Astrocyte (in vitro differentiated cells and primary cell): ENCODE data around the gene ACSL1. TPM values are rescaled to one million over a fixed set of nuclear protein-coding genes. Genes with fewer than 3 reads are reported as not detected.

Experiments
- DNase-seq: peaks from one replicate; pipeline ENCODE4 v3.0.0-alpha.2; 2010; ENCODE audit warnings: low read depth
- FAIRE-seq: peaks from 2 replicates; lab custom pipeline; 2011; peaks lifted over from hg19 to GRCh38; lab: Jason Lieb, UNC
- H2AFZ ChIP-seq: 2 replicates; pipeline ENCODE4 v1.6.0; 2012; ENCODE audit warnings: low read depth, low read length, inconsistent platforms
- H3K27ac ChIP-seq: 2 replicates; pipeline ENCODE4 v1.5.1; 2011; ENCODE audit warnings: low read depth, low read length, inconsistent platforms
- H3K27me3 ChIP-seq: 2 replicates; pipeline ENCODE4 v1.6.0; 2011; ENCODE audit warnings: low read length, inconsistent platforms; ENCODE audit not compliant: insufficient read depth
- H3K36me3 ChIP-seq: 2 replicates; pipeline ENCODE4 v1.5.1; 2011; ENCODE audit warnings: low read length, inconsistent platforms; ENCODE audit not compliant: insufficient read depth
- H3K4me1 ChIP-seq: 2 replicates; pipeline ENCODE4 v1.5.1; 2011; ENCODE audit warnings: low read length, inconsistent platforms; ENCODE audit not compliant: insufficient read depth
- H3K4me2 ChIP-seq: 2 replicates; pipeline ENCODE4 v1.6.0; 2012; ENCODE audit warnings: low read length, inconsistent platforms
- H3K4me3 ChIP-seq: 2 replicates; pipeline ENCODE4 v1.5.1; 2011; ENCODE audit warnings: low read depth, mild to moderate bottlenecking, low read length, inconsistent platforms; ENCODE audit not compliant: insufficient read depth
- H3K79me2 ChIP-seq: 2 replicates; pipeline ENCODE4 v1.6.0; 2012; ENCODE audit warnings: mild to moderate bottlenecking, low read length, inconsistent platforms; ENCODE audit not compliant: insufficient read depth
- H3K9ac ChIP-seq: 2 replicates; pipeline ENCODE4 v1.6.0; 2012; ENCODE audit warnings: mild to moderate bottlenecking, low read length, inconsistent platforms
- H3K9me3 ChIP-seq: 2 replicates; pipeline ENCODE4 v1.5.1; 2012; ENCODE audit warnings: low read depth, mild to moderate bottlenecking, low read length, inconsistent platforms; ENCODE audit not compliant: insufficient read depth
- H4K20me1 ChIP-seq: 2 replicates; pipeline ENCODE4 v1.6.0; 2012; ENCODE audit warnings: low read length, inconsistent platforms; ENCODE audit not compliant: insufficient read depth
- H3K27ac Mint-ChIP-seq: one replicate; pipeline ENCODE4 v1.8.0; 2021; ENCODE audit warnings: mild to moderate bottlenecking, mixed read lengths; ENCODE audit not compliant: unreplicated experiment
- H3K27me3 Mint-ChIP-seq: one replicate; pipeline ENCODE4 v1.8.0; 2021; ENCODE audit warnings: low read depth, mixed read lengths; ENCODE audit not compliant: unreplicated experiment
- H3K36me3 Mint-ChIP-seq: one replicate; pipeline ENCODE4 v1.8.0; 2021; ENCODE audit warnings: low read depth, mixed read lengths; ENCODE audit not compliant: unreplicated experiment
- H3K4me1 Mint-ChIP-seq: one replicate; pipeline ENCODE4 v1.8.0; 2021; ENCODE audit warnings: low read depth, mixed read lengths; ENCODE audit not compliant: unreplicated experiment
- H3K4me3 Mint-ChIP-seq: one replicate; pipeline ENCODE4 v1.8.0; 2021; ENCODE audit warnings: mild to moderate bottlenecking, moderate library complexity, mixed read lengths; ENCODE audit not compliant: unreplicated experiment
- H3K9me3 Mint-ChIP-seq: one replicate; pipeline ENCODE4 v1.8.0; 2021; ENCODE audit warnings: mild to moderate bottlenecking, mixed read lengths; ENCODE audit not compliant: unreplicated experiment
- EZH2 ChIP-seq: IDR thresholded peaks from 2 replicates; pipeline ENCODE4 v1.6.1; 2012; ENCODE audit warnings: mild to moderate bottlenecking, low read length, inconsistent platforms; ENCODE audit not compliant: insufficient read depth
- total RNA-seq: library from RNA; stranded (reverse); gene quantifications from 2 replicates; pipeline ENCODE4 v1.2.1, GENCODE V29; 2021
- TF ChIP-seq, protein P1 (sequence below): IDR thresholded peaks from 2 replicates; pipeline ENCODE4 v1.5.1; 2011; ENCODE audit warnings: low read depth, mild to moderate bottlenecking, inconsistent platforms, low read length, moderate library complexity; ENCODE audit not compliant: insufficient read depth

ACSL1 gene
- total RNA-seq, 1 donor from 2014 or later, result 7.0 TPM

DNA sequence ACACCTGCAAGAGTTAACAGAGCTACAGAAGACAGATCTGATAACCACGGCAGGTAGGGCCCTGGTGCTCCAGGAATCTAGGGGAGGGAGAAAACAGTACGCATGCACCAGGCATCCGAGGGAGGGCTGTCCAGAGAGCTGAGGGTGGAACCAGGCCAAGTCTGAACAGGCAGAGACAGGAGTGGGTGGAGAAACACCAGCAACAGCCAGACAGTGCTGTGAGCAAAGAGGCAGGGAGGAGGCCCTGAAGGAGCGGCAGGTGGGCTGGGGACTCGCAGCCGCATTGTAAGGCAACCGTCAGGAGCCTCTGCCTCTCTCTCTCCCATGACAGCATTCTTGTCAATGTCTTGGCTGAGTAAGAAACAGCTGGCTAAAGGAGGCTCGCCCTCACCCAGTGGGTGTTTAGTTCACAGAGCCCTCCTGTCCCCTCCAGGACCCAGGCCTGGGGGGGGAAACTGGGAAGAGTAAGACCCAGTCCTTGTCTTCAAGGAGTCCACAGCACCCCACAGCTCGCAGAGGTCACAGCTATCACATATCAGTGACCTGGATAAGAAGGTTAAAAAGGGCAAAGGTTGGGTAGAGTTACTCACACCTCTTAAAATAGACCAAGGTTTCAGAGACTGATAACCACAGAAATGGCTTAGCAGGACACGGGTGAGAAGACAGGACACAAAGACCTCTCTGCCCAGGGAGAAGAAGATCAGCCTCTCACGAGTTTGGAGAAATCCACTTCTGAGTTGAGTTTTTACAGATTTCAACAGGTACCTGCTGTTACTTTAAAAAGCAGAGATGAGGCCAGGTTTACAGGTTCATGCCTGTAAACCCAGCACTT is 10.5 kb downstream of the ACSL1 start:
- H3K4me1 ChIP-seq, result peaks cover 16% of the 10 kb centered on the region
- Mint-ChIP-seq H3K9me3 (no peaks in the 10 kb centered on the region), H3K27ac (no peak overlapping the region), H3K4me3 (peak overlapping the region; percentile 36), H3K36me3 (no peaks in the 10 kb centered on the region), H3K4me1 (peaks cover 36% of the 10 kb centered on the region), H3K27me3 (peaks cover 42% of the 10 kb centered on the region)
- FAIRE-seq (no peak), DNase-seq (peak; percentile 76)
- H3K4me3 ChIP-seq, result no peak overlapping the region
- no peaks in the 10 kb centered on the region for H3K36me3 ChIP-seq
- peak overlapping the region; percentile 17 for H3K9ac ChIP-seq
- peaks cover 38% of the 10 kb centered on the region for H4K20me1 ChIP-seq
- H3K27ac ChIP-seq, result no peak overlapping the region
- H3K27me3 ChIP-seq, result no peaks in the 10 kb centered on the region
- peak overlapping the region; percentile 39 for H2AFZ ChIP-seq
- H3K79me2 ChIP-seq, result peaks cover 3% of the 10 kb centered on the region
- H3K4me2 ChIP-seq, result peak overlapping the region; percentile 71
- no peaks in the 10 kb centered on the region for H3K9me3 ChIP-seq
- TF ChIP-seq EZH2, result no peak
- TF ChIP-seq, protein P1, sequence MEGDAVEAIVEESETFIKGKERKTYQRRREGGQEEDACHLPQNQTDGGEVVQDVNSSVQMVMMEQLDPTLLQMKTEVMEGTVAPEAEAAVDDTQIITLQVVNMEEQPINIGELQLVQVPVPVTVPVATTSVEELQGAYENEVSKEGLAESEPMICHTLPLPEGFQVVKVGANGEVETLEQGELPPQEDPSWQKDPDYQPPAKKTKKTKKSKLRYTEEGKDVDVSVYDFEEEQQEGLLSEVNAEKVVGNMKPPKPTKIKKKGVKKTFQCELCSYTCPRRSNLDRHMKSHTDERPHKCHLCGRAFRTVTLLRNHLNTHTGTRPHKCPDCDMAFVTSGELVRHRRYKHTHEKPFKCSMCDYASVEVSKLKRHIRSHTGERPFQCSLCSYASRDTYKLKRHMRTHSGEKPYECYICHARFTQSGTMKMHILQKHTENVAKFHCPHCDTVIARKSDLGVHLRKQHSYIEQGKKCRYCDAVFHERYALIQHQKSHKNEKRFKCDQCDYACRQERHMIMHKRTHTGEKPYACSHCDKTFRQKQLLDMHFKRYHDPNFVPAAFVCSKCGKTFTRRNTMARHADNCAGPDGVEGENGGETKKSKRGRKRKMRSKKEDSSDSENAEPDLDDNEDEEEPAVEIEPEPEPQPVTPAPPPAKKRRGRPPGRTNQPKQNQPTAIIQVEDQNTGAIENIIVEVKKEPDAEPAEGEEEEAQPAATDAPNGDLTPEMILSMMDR, result no peak

DNA sequence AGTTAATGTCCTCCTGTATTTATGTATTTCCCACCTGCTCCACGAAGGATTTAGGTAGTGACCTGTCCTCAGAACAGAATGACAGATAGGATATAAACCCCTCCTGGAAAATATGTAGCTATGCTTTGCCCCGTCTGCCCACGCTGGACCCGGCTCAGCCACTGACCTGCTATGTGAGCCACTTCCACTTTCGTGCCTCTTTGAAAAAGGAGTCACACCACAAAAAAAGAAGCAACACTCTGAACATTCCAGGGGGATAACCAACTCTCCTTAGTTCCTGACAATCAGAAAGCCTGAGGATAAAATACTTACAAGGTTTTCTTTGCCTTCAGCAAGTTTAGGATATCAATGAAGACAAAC is 11.1 kb downstream of the ACSL1 start:
- no peaks in the 10 kb centered on the region for H3K9me3 ChIP-seq
- H3K4me1 Mint-ChIP-seq, result peaks cover 36% of the 10 kb centered on the region
- no peaks in the 10 kb centered on the region for H3K36me3 Mint-ChIP-seq
- H3K79me2 ChIP-seq, result peaks cover 3% of the 10 kb centered on the region
- H3K36me3 ChIP-seq, result no peaks in the 10 kb centered on the region
- DNase-seq, result peak; percentile 44
- peak overlapping the region; percentile 71 for H3K4me2 ChIP-seq
- H3K27me3 Mint-ChIP-seq, result peaks cover 39% of the 10 kb centered on the region
- no peak overlapping the region for H3K27ac ChIP-seq
- peak overlapping the region; percentile 39 for H2AFZ ChIP-seq
- no peak overlapping the region for H3K4me3 ChIP-seq
- no peak overlapping the region for H3K27ac Mint-ChIP-seq
- TF ChIP-seq EZH2, result no peak
- TF ChIP-seq, protein P1, result no peak
- peaks cover 36% of the 10 kb centered on the region for H4K20me1 ChIP-seq
- H3K9ac ChIP-seq, result peak overlapping the region; percentile 17
- H3K27me3 ChIP-seq, result no peaks in the 10 kb centered on the region
- H3K4me1 ChIP-seq, result peaks cover 16% of the 10 kb centered on the region
- FAIRE-seq, result no peak
- H3K4me3 Mint-ChIP-seq, result peak overlapping the region; percentile 36
- no peaks in the 10 kb centered on the region for H3K9me3 Mint-ChIP-seq

DNA sequence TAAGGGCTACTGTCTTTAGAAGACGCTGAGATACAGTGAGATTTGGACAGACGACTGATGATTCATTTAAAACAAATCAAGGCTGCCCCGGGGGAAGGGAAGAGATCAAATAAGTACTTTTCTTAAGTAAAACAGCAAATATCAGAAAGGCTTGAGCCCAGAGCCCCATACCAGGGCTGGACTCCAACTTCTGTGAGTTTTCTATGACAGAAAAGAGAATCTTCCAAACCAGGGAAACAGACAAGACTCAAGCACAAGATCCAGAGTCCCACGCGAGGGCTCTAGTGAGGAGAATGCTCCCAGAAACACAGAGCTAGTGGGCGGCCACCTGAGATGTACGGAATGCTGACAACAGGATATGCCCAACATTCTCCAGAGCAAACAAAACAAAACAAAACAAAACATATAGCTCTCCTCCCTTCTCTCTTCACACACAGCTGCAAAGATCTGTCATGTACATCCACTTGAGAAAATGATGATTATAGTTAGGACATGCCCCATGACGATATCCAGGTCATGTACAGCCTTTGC is 13.1 kb downstream of the ACSL1 start:
- peaks cover 28% of the 10 kb centered on the region for H3K27me3 Mint-ChIP-seq
- H3K9me3 ChIP-seq, result no peaks in the 10 kb centered on the region
- no peaks in the 10 kb centered on the region for H3K9me3 Mint-ChIP-seq
- no peaks in the 10 kb centered on the region for H3K27me3 ChIP-seq
- H3K9ac ChIP-seq, result no peak overlapping the region
- no peak for DNase-seq
- TF ChIP-seq, protein P1, result no peak
- no peak for TF ChIP-seq EZH2
- H3K4me1 ChIP-seq, result peaks cover 26% of the 10 kb centered on the region
- H3K4me2 ChIP-seq, result peak overlapping the region; percentile 34
- H4K20me1 ChIP-seq, result peaks cover 33% of the 10 kb centered on the region
- no peak overlapping the region for H3K4me3 Mint-ChIP-seq
- H3K27ac ChIP-seq, result no peak overlapping the region
- H3K4me3 ChIP-seq, result no peak overlapping the region
- FAIRE-seq, result no peak
- H3K36me3 ChIP-seq, result no peaks in the 10 kb centered on the region
- peaks cover 38% of the 10 kb centered on the region for H3K4me1 Mint-ChIP-seq
- H3K27ac Mint-ChIP-seq, result no peak overlapping the region
- no peaks in the 10 kb centered on the region for H3K36me3 Mint-ChIP-seq
- H2AFZ ChIP-seq, result no peak overlapping the region
- H3K79me2 ChIP-seq, result peaks cover 3% of the 10 kb centered on the region
